ENCODE measurements around the gene MVB12A.

- TF ChIP-seq POLR2AphosphoS5 (IDR thresholded peaks at IDR 0.05; ENCODE audit: borderline replicate concordance, low read depth, low read length) (no peak), EZH2 (IDR thresholded peaks at IDR 0.05) (no peak), FOXP2 (optimal IDR thresholded peaks at IDR 0.05; ENCODE audit: control extremely low read depth, extremely low read length, insufficient read depth) (no peak)
Measured at GRCh38 chr19:17473041-17473440, 53.2 kb downstream of the MVB12A start.

All from SK-N-MC (cell line).